Melanocyte of skin (primary cell): ENCODE measurements around the gene COX15. TPM values are rescaled to one million over a fixed set of nuclear protein-coding genes. Genes with fewer than 3 reads are reported as not detected.

Experiments
- total RNA-seq, 2 donors: library from RNA; depleted of rRNA; stranded (reverse); fragments of >200 nt; gene quantifications; 2 replicates each; pipeline ENCODE4 v1.2.3, GENCODE V29; 2012

Gene COX15
- 10 to 100 TPM; 37.9 to 55.6 TPM for total RNA-seq

GRCh38 chr10:99732033-99732842, at the start of gene COX15, which contains the start of gene CUTC:
Gene COX15 (minus strand): TSS chr10:99732127. CDS start chr10:99732049, 78 bp downstream.
Gene CUTC (plus strand): TSS chr10:99732234. CDS start chr10:99732349, 115 bp downstream.

Other genes with a start within 250 kb of the COX15 start
- not detected for gene NKX2-3, start 199.2 kb downstream of the COX15 start, total RNA-seq
- gene SLC25A28, start 111.7 kb downstream of the COX15 start, total RNA-seq, result 10 to 100 TPM; 25.1 to 43.6 TPM
- gene ENTPD7, start 72.6 kb downstream of the COX15 start, total RNA-seq, result 10 to 100 TPM; 12.7 to 14.0 TPM
- 10 to 100 TPM in 1 of 2 donors, 1 to 10 TPM in 1; 9.3 to 20.0 TPM for gene CUTC, start 107 bp upstream of the COX15 start, total RNA-seq
- 100 to 1,000 TPM in 1 of 2 donors, 10 to 100 TPM in 1; 69.2 to 102 TPM for gene ABCC2, start 50.5 kb upstream of the COX15 start, total RNA-seq